DLD1 (cell line): ENCODE results near the gene INSL3.

Source experiments
- in situ Hi-C: cut with HindIII; loops from 2 replicates; pipeline ENCODE4 v1.10.0; 2017; ENCODE audit warnings: low sequenced_read_pairs

INSL3 gene

GRCh38 chr19:17847538-17848366, 26.4 kb upstream of the INSL3 start, which contains the start of gene JAK3:
JAK3 (minus strand) TSS chr19:17847982; CDS start chr19:17844417, 3,565 bp downstream.
- in situ Hi-C loops = no loop called here

- in situ Hi-C loops = no loop called here
These were observed 24.8 kb upstream of the INSL3 start for GRCh38 chr19:17846146-17846545.

GRCh38 chr19:17843908-17844490, 22.7 kb upstream of the INSL3 start:
- in situ Hi-C loops = no loop called here

- in situ Hi-C loops = no loop called here
These were observed 22.0 kb upstream of the INSL3 start for GRCh38 chr19:17843292-17843827.

GRCh38 chr19:17842663-17843291, 21.5 kb upstream of the INSL3 start:
- in situ Hi-C loops = no loop called here

DNA sequence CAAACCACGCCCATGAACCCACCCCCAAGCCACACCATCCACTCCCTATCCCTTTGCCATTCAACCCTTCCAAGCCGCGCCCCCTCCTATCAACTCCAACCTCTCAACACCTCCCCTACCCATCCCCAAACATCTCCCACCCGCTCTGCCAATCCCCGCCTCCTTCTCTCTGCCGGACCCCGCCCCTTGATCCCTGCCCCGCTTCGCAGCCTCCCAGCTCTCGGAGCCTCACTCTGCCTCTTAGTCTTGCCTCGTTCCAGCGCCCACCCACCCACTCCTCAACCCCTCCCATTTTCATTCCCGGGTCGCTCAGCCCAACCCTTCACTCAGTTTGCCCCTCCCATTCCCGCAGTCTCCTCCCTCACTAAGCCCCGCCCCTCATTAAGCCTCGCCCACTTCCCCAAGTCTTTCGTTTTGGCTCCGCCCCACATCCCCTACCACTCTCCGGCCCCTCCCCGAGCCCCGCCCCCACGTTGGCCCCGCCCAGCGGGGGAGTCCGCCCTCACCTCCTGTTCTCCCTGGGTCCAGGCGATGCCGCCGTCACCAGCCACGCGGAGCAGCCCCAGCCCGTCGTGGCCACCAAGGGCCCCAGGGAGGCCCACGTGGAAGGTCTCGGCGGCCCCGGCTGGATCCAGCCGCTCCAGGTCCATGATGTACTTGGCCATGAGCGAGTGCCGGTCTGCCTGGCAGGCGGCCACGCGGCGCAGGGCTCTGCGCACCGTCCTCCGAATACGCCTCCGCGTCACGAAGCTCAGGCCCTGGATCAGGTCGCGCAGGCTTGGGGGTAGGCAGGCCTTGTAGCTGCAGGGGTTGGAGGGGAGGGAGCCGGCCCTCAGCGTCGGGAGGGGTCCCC, 20.7 kb upstream of the INSL3 start:
- in situ Hi-C loops = no loop called here

GRCh38 chr19:17841371-17841809, 20.1 kb upstream of the INSL3 start:
- in situ Hi-C loops = no loop called here

- in situ Hi-C loops = no loop called here
These were observed 18.7 kb upstream of the INSL3 start for GRCh38 chr19:17840019-17840418.

- in situ Hi-C loops = no loop called here
These were observed 16.7 kb upstream of the INSL3 start for GRCh38 chr19:17837972-17838371.

GRCh38 chr19:17836530-17836929, 15.2 kb upstream of the INSL3 start:
- in situ Hi-C loops = no loop called here

DNA sequence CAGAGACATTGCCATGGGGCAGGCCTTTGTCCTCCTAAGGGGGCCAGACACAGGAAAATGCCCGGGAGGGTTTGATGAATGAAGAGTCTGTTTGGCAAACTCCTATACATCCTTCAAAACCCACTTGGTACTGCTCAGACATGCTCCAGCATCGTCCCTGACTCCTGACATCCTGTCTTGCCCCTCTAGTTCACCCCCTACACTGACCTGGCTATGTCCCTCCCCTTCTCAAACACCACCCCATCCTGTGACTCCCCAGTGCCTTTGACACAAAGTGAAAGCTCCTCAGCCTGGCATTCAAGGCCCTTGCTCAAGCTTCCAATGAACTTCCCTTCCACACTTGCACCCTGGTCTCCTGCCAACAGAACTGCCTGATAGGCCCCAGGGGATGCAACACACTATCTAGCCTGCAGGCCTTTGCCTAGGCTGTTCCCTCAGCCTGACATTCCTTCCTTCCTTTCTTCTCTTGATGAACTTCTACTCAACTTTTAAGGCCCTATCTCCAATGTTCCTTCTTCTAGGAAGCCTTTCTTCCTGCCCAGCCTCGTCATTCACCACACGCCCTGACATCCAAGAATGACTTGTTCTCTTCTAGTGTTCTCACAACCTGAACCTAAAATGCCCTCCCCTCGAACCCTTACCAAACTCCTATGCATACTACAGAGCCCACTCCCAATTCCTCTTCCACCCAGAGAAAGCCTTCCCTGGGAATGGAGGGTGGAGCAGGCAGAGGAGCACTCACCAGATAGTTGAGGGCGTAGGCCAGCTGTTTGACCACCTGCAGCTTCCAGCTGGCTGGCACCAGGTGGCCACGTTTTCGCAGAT, 14.1 kb upstream of the INSL3 start:
- in situ Hi-C loops = no loop called here

DNA sequence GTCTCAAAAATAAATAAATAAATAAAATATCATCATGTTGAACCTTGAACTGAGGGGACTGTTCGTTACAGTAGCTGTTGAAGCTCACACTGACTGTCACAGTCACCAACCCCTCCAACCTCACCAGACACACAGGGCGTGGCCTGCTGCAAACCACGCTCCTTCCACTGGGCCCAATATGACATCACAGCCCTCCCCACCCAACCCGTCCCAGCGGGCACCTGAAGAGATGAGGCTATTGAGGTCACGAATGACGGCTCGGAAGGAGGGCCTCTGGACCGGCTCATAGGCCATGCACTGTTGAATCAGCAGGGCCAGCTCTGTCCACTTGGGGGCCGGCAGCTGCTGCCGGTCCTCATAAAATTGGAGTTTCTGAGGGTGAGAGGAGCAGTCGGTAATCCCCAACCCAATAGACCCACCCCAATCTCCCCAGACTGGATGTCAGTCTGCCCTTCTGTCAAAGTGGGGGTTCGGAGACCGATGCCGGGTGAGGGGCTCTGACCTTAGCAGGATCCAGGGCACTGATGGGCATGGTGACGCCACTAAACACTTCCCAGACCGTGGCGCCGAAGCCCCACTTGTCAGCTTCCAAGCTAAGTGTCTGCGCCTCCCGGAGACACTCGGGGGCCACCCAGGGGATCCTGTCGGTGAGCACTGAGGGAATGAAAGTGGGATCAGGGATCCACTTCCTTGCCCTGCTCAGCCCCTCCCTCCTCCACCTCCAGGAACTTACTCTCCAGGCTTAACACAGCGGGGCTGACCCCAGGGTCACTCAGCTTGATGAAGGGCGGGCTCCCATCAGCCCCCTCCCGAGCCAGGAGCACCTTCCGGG, 13.2 kb upstream of the INSL3 start:
- in situ Hi-C loops = no loop called here

GRCh38 chr19:17832443-17833208, 11.3 kb upstream of the INSL3 start:
- in situ Hi-C loops = no loop called here

DNA sequence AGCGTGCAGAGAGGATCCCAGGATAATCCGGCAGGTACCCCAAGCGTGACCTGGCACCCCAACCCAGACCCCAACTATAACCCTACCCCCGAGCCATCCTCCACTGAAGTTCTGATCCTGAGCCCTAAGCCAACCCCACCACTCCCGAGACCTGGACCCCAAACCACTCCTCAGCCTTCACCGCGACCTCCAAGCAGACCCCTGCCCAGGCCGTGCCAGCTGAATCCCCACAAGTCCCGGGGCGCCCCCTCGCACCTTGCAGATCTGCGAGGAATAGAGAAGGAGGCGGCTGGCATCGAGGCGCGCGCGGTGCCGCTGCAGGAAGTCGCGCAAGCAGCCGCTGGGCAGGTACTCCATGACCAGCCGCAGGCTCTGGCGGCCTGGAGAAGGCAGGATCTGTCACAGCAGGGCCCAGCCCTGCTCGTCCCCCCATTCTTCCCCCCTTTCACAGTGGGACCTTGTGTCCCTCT, 10.1 kb upstream of the INSL3 start:
- in situ Hi-C loops = no loop called here

GRCh38 chr19:17830567-17831418, 9.5 kb upstream of the INSL3 start:
- in situ Hi-C loops = no loop called here

DNA sequence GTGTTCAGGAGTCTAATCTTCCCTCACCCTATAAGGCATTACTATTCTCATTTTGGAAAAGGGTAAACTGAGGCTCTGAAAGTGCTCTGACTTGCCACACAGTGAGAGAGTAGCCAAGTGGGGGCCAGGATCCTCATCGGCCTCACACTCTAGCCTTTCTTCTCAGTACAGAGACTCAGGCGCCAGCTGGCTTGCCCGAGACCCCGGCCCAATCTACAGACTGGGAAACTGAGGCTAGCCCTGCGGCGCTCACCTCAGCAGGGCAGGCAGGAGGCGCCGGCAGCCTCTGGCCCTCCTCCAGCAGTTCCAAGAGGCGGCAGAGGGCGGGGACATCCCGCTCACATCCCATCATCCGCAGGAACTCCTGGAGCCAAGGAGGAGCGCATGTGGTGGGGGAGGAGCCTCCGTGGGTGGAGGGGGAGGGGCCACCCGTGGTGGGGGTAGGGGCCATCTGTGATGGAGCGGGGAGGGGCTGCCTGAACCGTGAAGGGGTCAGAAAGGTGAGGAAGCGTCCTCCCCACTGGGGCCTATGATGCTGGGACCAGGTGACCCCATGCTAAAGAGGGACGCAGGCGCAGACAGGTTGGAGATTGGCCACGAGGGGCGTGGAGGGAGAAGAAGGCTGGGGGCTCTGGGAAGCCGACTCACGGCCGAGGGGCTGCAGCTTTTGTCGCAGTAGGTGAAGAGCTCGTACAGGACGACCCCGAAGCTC, 8.7 kb upstream of the INSL3 start:
- in situ Hi-C loops = no loop called here
